Common myeloid progenitor, CD34-positive (primary cell): ENCODE measurements around the gene DACH1.

Source experiments
- CTCF ChIA-PET: fragments of 350-600 bp; sonication (Branson Sonifier 250); formaldehyde crosslinking; loops from one replicate; lab custom pipeline; 2021; ENCODE audit warnings: antibody characterized with exemption; lab: Charles Lee
- POLR2A ChIA-PET: fragments of 350-600 bp; sonication (Branson Sonifier 250); formaldehyde crosslinking; loops from one replicate; lab custom pipeline; 2021; ENCODE audit warnings: antibody characterized with exemption; lab: Charles Lee
- DNase-seq, 3 donors: peaks; one replicate each; pipeline versions ENCODE4 v3.0.0 to v3.0.0-alpha.2; 2013
- H3K27ac ChIP-seq, 2 experiments: 1 replicate in 1 of 2; 2 replicates in 1 of 2; pipeline ENCODE4 v1.7.0; 2013; ENCODE audit warnings: inconsistent platforms in 2 of 2, low read length in 2 of 2, mild to moderate bottlenecking in 2 of 2, low read depth in 1 of 2, moderate library complexity in 1 of 2; ENCODE audit not compliant: severe bottlenecking in 2 of 2, insufficient read depth in 1 of 2, poor library complexity in 1 of 2
- H3K27me3 ChIP-seq, 5 experiments: replicated peaks in 2 of 5; 1 replicate in 3 of 5; 2 replicates in 2 of 5; pipeline versions ENCODE4 v1.6.1 to v1.7.0; 2013; ENCODE audit warnings: low read length in 4 of 5, mild to moderate bottlenecking in 2 of 5, moderate library complexity in 2 of 5, inconsistent platforms in 1 of 5; ENCODE audit not compliant: insufficient read depth in 5 of 5, control insufficient read depth in 4 of 5
- H3K36me3 ChIP-seq, 4 experiments: 1 replicate in 2 of 4; 2 replicates in 2 of 4; pipeline versions ENCODE4 v1.6.1 to v1.7.0; 2013; ENCODE audit warnings: low read length in 3 of 4, control low read depth in 1 of 4, mild to moderate bottlenecking in 1 of 4; ENCODE audit not compliant: control insufficient read depth in 4 of 4, insufficient read depth in 4 of 4
- H3K4me1 ChIP-seq, 4 experiments: 1 replicate in 3 of 4; 2 replicates in 1 of 4; pipeline versions ENCODE4 v1.6.1 to v1.7.1; 2013; ENCODE audit warnings: low read length in 3 of 4, mild to moderate bottlenecking in 3 of 4, control low read depth in 1 of 4, inconsistent platforms in 1 of 4, moderate library complexity in 1 of 4; ENCODE audit not compliant: control insufficient read depth in 4 of 4, insufficient read depth in 4 of 4; ENCODE audit errors: control extremely low read depth in 1 of 4
- H3K4me3 ChIP-seq, 7 experiments: 1 replicate in 4 of 7; 2 replicates in 3 of 7; pipeline versions ENCODE4 v1.5.1 to v1.7.0; 2013; ENCODE audit warnings: mild to moderate bottlenecking in 7 of 7, low read length in 6 of 7, moderate library complexity in 6 of 7, inconsistent platforms in 2 of 7, low read depth in 2 of 7, control low read depth in 1 of 7; ENCODE audit not compliant: insufficient read depth in 4 of 7, control insufficient read depth in 1 of 7; ENCODE audit errors: extremely low read depth in 1 of 7
- H3K9me3 ChIP-seq, 5 experiments: 1 replicate in 4 of 5; 2 replicates in 1 of 5; pipeline versions ENCODE4 v1.6.1 to v1.7.1; 2013; ENCODE audit warnings: low read length in 4 of 5, mild to moderate bottlenecking in 2 of 5, inconsistent platforms in 1 of 5, low read depth in 1 of 5, moderate library complexity in 1 of 5; ENCODE audit not compliant: control insufficient read depth in 4 of 5, insufficient read depth in 2 of 5; ENCODE audit errors: control extremely low read depth in 1 of 5
- WGBS: methylation state at CpG from one replicate; pipeline ENCODE4 v1.1.5; 2013; ENCODE audit not compliant: insufficient coverage; 5-methylcytosine and 5-hydroxymethylcytosine counted together

Gene DACH1

GRCh38 chr13:71590654-71591148, 276.3 kb downstream of the DACH1 start:
- POLR2A ChIA-PET, result no interaction called here
- H3K4me1 ChIP-seq, result no peaks in the 10 kb centered on the region
- no CpG with 5 or more reads among the region's 3 CpGs for WGBS
- H3K4me3 ChIP-seq, result no peak overlapping the region
- no peak overlapping the region for H3K27ac ChIP-seq
- no peak for DNase-seq
- H3K9me3 ChIP-seq, result no peaks in the 10 kb centered on the region
- H3K36me3 ChIP-seq, result peaks cover 0 to 3% (median 0%) of the 10 kb centered on the region in 4 experiments
- no peaks in the 10 kb centered on the region for H3K27me3 ChIP-seq
- CTCF ChIA-PET, result interaction anchor here (1.1 kb wide), 1 partner anchor 289 kb away, joined by 4 read pairs; no protein-coding TSS in a partner anchor

- DNase-seq, result no peak
- H3K4me1 ChIP-seq, result no peaks in the 10 kb centered on the region
- H3K4me3 ChIP-seq, result no peak overlapping the region
- ChIA-PET CTCF (no interaction called here), POLR2A (no interaction called here)
- H3K9me3 ChIP-seq, result no peaks in the 10 kb centered on the region
- WGBS, result no CpG with 5 or more reads among the region's 2 CpGs
- H3K27ac ChIP-seq, result no peak overlapping the region
- no peaks in the 10 kb centered on the region for H3K27me3 ChIP-seq
- no peaks in the 10 kb centered on the region for H3K36me3 ChIP-seq
Measured at GRCh38 chr13:71589032-71589431, 278.0 kb downstream of the DACH1 start.

- Histone ChIP-seq H3K4me1 (no peaks in the 10 kb centered on the region), H3K36me3 (no peaks in the 10 kb centered on the region), H3K27me3 (no peaks in the 10 kb centered on the region), H3K4me3 (no peak overlapping the region), H3K27ac (no peak overlapping the region), H3K9me3 (no peaks in the 10 kb centered on the region)
- 100% methylated on average over 1 of the region's 5 CpGs for WGBS
- no peak for DNase-seq
- POLR2A ChIA-PET, result interaction anchor here (0.6 to 0.7 kb wide), 2 partner anchors 130 to 1373 kb away, joined by 3 read pairs; no protein-coding TSS in a partner anchor
- CTCF ChIA-PET, result no interaction called here
Measured at GRCh38 chr13:71587817-71588216, 279.2 kb downstream of the DACH1 start.

- no peak for DNase-seq
- CTCF ChIA-PET, result no interaction called here
- no peak overlapping the region for H3K27ac ChIP-seq
- H3K4me1 ChIP-seq, result no peaks in the 10 kb centered on the region
- H3K4me3 ChIP-seq, result no peak overlapping the region
- no CpG with 5 or more reads among the region's 2 CpGs for WGBS
- H3K36me3 ChIP-seq, result no peaks in the 10 kb centered on the region
- POLR2A ChIA-PET, result interaction anchor here (0.7 kb wide), 1 partner anchor 131 kb away, joined by 3 read pairs; no protein-coding TSS in a partner anchor
- H3K9me3 ChIP-seq, result no peaks in the 10 kb centered on the region
- no peaks in the 10 kb centered on the region for H3K27me3 ChIP-seq
Measured at GRCh38 chr13:71587193-71587592, 279.8 kb downstream of the DACH1 start.

GRCh38 chr13:71583581-71583980, 283.4 kb downstream of the DACH1 start:
- Histone ChIP-seq H3K9me3 (no peaks in the 10 kb centered on the region), H3K4me3 (no peak overlapping the region), H3K4me1 (no peaks in the 10 kb centered on the region), H3K27me3 (no peaks in the 10 kb centered on the region), H3K36me3 (no peaks in the 10 kb centered on the region), H3K27ac (no peak overlapping the region)
- POLR2A ChIA-PET, result no interaction called here
- DNase-seq, result no peak
- WGBS, result 100% methylated on average over 2 of the region's 5 CpGs
- CTCF ChIA-PET, result no interaction called here

- Histone ChIP-seq H3K27ac (no peak overlapping the region), H3K4me1 (peaks cover 0 to 10% (median 2%) of the 10 kb centered on the region in 4 experiments), H3K9me3 (no peaks in the 10 kb centered on the region), H3K27me3 (no peaks in the 10 kb centered on the region), H3K4me3 (no peak overlapping the region), H3K36me3 (no peaks in the 10 kb centered on the region)
- no peak for DNase-seq
- ChIA-PET POLR2A (no interaction called here), CTCF (no interaction called here)
- 86% methylated on average over 1 of the region's 3 CpGs for WGBS
Measured at GRCh38 chr13:71580614-71581013, 286.4 kb downstream of the DACH1 start.

GRCh38 chr13:71578048-71578447, 289.0 kb downstream of the DACH1 start:
- WGBS, result 100% methylated on average over 3 of the region's 6 CpGs
- Histone ChIP-seq H3K4me1 (peaks cover 0 to 10% (median 2%) of the 10 kb centered on the region in 4 experiments), H3K27ac (no peak overlapping the region), H3K4me3 (no peak overlapping the region), H3K36me3 (no peaks in the 10 kb centered on the region), H3K27me3 (no peaks in the 10 kb centered on the region), H3K9me3 (no peaks in the 10 kb centered on the region)
- POLR2A ChIA-PET, result no interaction called here
- CTCF ChIA-PET, result no interaction called here
- no peak for DNase-seq
